ENCODE measurements around the gene GTF2IRD1. TPM values are rescaled to one million over a fixed set of nuclear protein-coding genes. Genes with fewer than 3 reads are reported as not detected.
"Not testable (repeated sequence)": the region's sequence is repeated elsewhere in the genome, so short reads cannot be mapped to it uniquely, and the experiment has no call there.

Gene GTF2IRD1
- total RNA-seq, 1 donor from 2014 or later, result 30.0 TPM

GRCh38 chr7:74493295-74493694, 39.6 kb downstream of the GTF2IRD1 start:
- DNase-seq (ENCODE audit: low spot score), result no peak

GRCh38 chr7:74494076-74494548, 40.4 kb downstream of the GTF2IRD1 start:
- DNase-seq (ENCODE audit: low spot score), result no peak

- no peak for DNase-seq (ENCODE audit: low spot score)
These were observed 41.7 kb downstream of the GTF2IRD1 start for GRCh38 chr7:74495112-74496086.

- DNase-seq (ENCODE audit: low spot score), result no peak
These were observed 42.6 kb downstream of the GTF2IRD1 start for GRCh38 chr7:74496272-74496671.

- DNase-seq (ENCODE audit: low spot score), result not testable (repeated sequence)
These were observed 43.1 kb downstream of the GTF2IRD1 start for GRCh38 chr7:74496773-74497172.

- DNase-seq (ENCODE audit: low spot score), result no peak
These were observed 44.6 kb downstream of the GTF2IRD1 start for GRCh38 chr7:74498354-74498753.

- DNase-seq (ENCODE audit: low spot score), result no peak
These were observed 45.5 kb downstream of the GTF2IRD1 start for GRCh38 chr7:74498996-74499834.

GRCh38 chr7:74499835-74500388, 46.2 kb downstream of the GTF2IRD1 start:
- DNase-seq (ENCODE audit: low spot score), result no peak

- DNase-seq (ENCODE audit: low spot score), result no peak
These were observed 47.6 kb downstream of the GTF2IRD1 start for GRCh38 chr7:74501298-74501697.

- DNase-seq (ENCODE audit: low spot score), result no peak
These were observed 48.6 kb downstream of the GTF2IRD1 start for GRCh38 chr7:74502216-74502891.

GRCh38 chr7:74503061-74503460, 49.4 kb downstream of the GTF2IRD1 start:
- DNase-seq (ENCODE audit: low spot score), result no peak

GRCh38 chr7:74503943-74504342, 50.2 kb downstream of the GTF2IRD1 start:
- DNase-seq (ENCODE audit: low spot score), result no peak

- DNase-seq (ENCODE audit: low spot score), result no peak
These were observed 52.0 kb downstream of the GTF2IRD1 start for GRCh38 chr7:74505471-74506324.

- no peak for DNase-seq (ENCODE audit: low spot score)
These were observed 52.6 kb downstream of the GTF2IRD1 start for GRCh38 chr7:74506325-74506724.

GRCh38 chr7:74507538-74508319, 54.0 kb downstream of the GTF2IRD1 start:
- no peak for DNase-seq (ENCODE audit: low spot score)

GRCh38 chr7:74509453-74509852, 55.7 kb downstream of the GTF2IRD1 start:
- not testable (repeated sequence) for DNase-seq (ENCODE audit: low spot score)

GRCh38 chr7:74511345-74511744, 57.6 kb downstream of the GTF2IRD1 start:
- no peak for DNase-seq (ENCODE audit: low spot score)

GRCh38 chr7:74512762-74513161, 59.1 kb downstream of the GTF2IRD1 start:
- no peak for DNase-seq (ENCODE audit: low spot score)

- DNase-seq (ENCODE audit: low spot score), result no peak
These were observed 60.5 kb downstream of the GTF2IRD1 start for GRCh38 chr7:74514131-74514591.

GRCh38 chr7:74515276-74515675, 61.6 kb downstream of the GTF2IRD1 start:
- DNase-seq (ENCODE audit: low spot score), result no peak
